ENCODE measurements around the gene RBPMS2.

GRCh38 chr15:64742385-64742784 is 33.0 kb downstream of the RBPMS2 start:
- no peak for TF ChIP-seq POLR2A (IDR thresholded peaks at IDR 0.05; ENCODE audit: low read depth)
- TF ChIP-seq, protein P1, sequence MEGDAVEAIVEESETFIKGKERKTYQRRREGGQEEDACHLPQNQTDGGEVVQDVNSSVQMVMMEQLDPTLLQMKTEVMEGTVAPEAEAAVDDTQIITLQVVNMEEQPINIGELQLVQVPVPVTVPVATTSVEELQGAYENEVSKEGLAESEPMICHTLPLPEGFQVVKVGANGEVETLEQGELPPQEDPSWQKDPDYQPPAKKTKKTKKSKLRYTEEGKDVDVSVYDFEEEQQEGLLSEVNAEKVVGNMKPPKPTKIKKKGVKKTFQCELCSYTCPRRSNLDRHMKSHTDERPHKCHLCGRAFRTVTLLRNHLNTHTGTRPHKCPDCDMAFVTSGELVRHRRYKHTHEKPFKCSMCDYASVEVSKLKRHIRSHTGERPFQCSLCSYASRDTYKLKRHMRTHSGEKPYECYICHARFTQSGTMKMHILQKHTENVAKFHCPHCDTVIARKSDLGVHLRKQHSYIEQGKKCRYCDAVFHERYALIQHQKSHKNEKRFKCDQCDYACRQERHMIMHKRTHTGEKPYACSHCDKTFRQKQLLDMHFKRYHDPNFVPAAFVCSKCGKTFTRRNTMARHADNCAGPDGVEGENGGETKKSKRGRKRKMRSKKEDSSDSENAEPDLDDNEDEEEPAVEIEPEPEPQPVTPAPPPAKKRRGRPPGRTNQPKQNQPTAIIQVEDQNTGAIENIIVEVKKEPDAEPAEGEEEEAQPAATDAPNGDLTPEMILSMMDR (IDR thresholded peaks at IDR 0.05): no peak

All from esophagus muscularis mucosa (tissue), 3 donors.